ENCODE results near the gene SLC29A3.

SLC29A3 gene

GRCh38 chr10:71395621-71396020, 76.6 kb downstream of the SLC29A3 start:
- no peak for TF ChIP-seq POLR2AphosphoS5 (IDR thresholded peaks at IDR 0.05; ENCODE audit: low read depth, low read length)
- no peak for TF ChIP-seq SIN3A (IDR thresholded peaks at IDR 0.05; ENCODE audit: borderline replicate concordance, insufficient read depth, low read length)
- TF ChIP-seq TAF1 (IDR thresholded peaks at IDR 0.05; ENCODE audit: borderline replicate concordance, insufficient read depth, low read length), result no peak
- no peak for TF ChIP-seq FOXP2 (optimal IDR thresholded peaks at IDR 0.05; ENCODE audit: borderline replicate concordance, extremely low read depth, extremely low read length, insufficient read depth)
- no peak for TF ChIP-seq REST (IDR thresholded peaks at IDR 0.05; ENCODE audit: insufficient read depth in 1 of 2, low read depth in 2 of 2, low read length in 2 of 2)

GRCh38 chr10:71396084-71396710, 77.1 kb downstream of the SLC29A3 start:
- TF ChIP-seq FOXP2 (optimal IDR thresholded peaks at IDR 0.05; ENCODE audit: borderline replicate concordance, extremely low read depth, extremely low read length, insufficient read depth) (no peak), REST (IDR thresholded peaks at IDR 0.05; ENCODE audit: insufficient read depth in 1 of 2, low read depth in 2 of 2, low read length in 2 of 2) (no peak), POLR2AphosphoS5 (IDR thresholded peaks at IDR 0.05; ENCODE audit: low read depth, low read length) (no peak), SIN3A (IDR thresholded peaks at IDR 0.05; ENCODE audit: borderline replicate concordance, insufficient read depth, low read length) (no peak)

GRCh38 chr10:71396711-71397295, 77.7 kb downstream of the SLC29A3 start, which contains the start of gene CDH23:
CDH23 (plus strand) TSS chr10:71396920; CDS start chr10:71439832, 42,912 bp downstream.
- TF ChIP-seq POLR2AphosphoS5 (IDR thresholded peaks at IDR 0.05; ENCODE audit: low read depth, low read length) (no peak), SIN3A (IDR thresholded peaks at IDR 0.05; ENCODE audit: borderline replicate concordance, insufficient read depth, low read length) (no peak), TAF1 (IDR thresholded peaks at IDR 0.05; ENCODE audit: borderline replicate concordance, insufficient read depth, low read length) (no peak), FOXP2 (optimal IDR thresholded peaks at IDR 0.05; ENCODE audit: borderline replicate concordance, extremely low read depth, extremely low read length, insufficient read depth) (no peak), REST (IDR thresholded peaks at IDR 0.05; ENCODE audit: insufficient read depth in 1 of 2, low read depth in 2 of 2, low read length in 2 of 2) (no peak)

- TF ChIP-seq TAF1 (IDR thresholded peaks at IDR 0.05; ENCODE audit: borderline replicate concordance, insufficient read depth, low read length) (no peak), SIN3A (IDR thresholded peaks at IDR 0.05; ENCODE audit: borderline replicate concordance, insufficient read depth, low read length) (no peak), POLR2AphosphoS5 (IDR thresholded peaks at IDR 0.05; ENCODE audit: low read depth, low read length) (no peak), REST (IDR thresholded peaks at IDR 0.05; ENCODE audit: insufficient read depth in 1 of 2, low read depth in 2 of 2, low read length in 2 of 2) (no peak), FOXP2 (optimal IDR thresholded peaks at IDR 0.05; ENCODE audit: borderline replicate concordance, extremely low read depth, extremely low read length, insufficient read depth) (no peak)
These were observed 78.5 kb downstream of the SLC29A3 start for GRCh38 chr10:71397296-71398212.

Data from PFSK-1 (cell line).